Measurements from ENCODE around the gene SLC35B2. TPM values are rescaled to one million over a fixed set of nuclear protein-coding genes. Genes with fewer than 3 reads are reported as not detected.

SLC35B2 gene
- total and polyA plus RNA-seq, 9 of the 15 experiments (the other 6 are each of a cell fraction or from before 2014, with no cell fraction given) = 14.5 to 59.1 (median 47.1) TPM

- TF ChIP-seq, protein P1, sequence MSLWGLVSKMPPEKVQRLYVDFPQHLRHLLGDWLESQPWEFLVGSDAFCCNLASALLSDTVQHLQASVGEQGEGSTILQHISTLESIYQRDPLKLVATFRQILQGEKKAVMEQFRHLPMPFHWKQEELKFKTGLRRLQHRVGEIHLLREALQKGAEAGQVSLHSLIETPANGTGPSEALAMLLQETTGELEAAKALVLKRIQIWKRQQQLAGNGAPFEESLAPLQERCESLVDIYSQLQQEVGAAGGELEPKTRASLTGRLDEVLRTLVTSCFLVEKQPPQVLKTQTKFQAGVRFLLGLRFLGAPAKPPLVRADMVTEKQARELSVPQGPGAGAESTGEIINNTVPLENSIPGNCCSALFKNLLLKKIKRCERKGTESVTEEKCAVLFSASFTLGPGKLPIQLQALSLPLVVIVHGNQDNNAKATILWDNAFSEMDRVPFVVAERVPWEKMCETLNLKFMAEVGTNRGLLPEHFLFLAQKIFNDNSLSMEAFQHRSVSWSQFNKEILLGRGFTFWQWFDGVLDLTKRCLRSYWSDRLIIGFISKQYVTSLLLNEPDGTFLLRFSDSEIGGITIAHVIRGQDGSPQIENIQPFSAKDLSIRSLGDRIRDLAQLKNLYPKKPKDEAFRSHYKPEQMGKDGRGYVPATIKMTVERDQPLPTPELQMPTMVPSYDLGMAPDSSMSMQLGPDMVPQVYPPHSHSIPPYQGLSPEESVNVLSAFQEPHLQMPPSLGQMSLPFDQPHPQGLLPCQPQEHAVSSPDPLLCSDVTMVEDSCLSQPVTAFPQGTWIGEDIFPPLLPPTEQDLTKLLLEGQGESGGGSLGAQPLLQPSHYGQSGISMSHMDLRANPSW (CRISPR knock-in tag; IDR thresholded peaks at IDR 0.05) = peak; percentile 26; the same call in 1 of the 2 replicates
- no peak for TF ChIP-seq TFAM (CRISPR knock-in tag; conservative IDR thresholded peaks at IDR 0.05)
- TF ChIP-seq, protein P2, sequence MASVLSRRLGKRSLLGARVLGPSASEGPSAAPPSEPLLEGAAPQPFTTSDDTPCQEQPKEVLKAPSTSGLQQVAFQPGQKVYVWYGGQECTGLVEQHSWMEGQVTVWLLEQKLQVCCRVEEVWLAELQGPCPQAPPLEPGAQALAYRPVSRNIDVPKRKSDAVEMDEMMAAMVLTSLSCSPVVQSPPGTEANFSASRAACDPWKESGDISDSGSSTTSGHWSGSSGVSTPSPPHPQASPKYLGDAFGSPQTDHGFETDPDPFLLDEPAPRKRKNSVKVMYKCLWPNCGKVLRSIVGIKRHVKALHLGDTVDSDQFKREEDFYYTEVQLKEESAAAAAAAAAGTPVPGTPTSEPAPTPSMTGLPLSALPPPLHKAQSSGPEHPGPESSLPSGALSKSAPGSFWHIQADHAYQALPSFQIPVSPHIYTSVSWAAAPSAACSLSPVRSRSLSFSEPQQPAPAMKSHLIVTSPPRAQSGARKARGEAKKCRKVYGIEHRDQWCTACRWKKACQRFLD (CRISPR knock-in tag; IDR thresholded peaks at IDR 0.05) = no peak
- no peak for TF ChIP-seq HMG20B (CRISPR knock-in tag; IDR thresholded peaks at IDR 0.05)
- TF ChIP-seq, protein P3, sequence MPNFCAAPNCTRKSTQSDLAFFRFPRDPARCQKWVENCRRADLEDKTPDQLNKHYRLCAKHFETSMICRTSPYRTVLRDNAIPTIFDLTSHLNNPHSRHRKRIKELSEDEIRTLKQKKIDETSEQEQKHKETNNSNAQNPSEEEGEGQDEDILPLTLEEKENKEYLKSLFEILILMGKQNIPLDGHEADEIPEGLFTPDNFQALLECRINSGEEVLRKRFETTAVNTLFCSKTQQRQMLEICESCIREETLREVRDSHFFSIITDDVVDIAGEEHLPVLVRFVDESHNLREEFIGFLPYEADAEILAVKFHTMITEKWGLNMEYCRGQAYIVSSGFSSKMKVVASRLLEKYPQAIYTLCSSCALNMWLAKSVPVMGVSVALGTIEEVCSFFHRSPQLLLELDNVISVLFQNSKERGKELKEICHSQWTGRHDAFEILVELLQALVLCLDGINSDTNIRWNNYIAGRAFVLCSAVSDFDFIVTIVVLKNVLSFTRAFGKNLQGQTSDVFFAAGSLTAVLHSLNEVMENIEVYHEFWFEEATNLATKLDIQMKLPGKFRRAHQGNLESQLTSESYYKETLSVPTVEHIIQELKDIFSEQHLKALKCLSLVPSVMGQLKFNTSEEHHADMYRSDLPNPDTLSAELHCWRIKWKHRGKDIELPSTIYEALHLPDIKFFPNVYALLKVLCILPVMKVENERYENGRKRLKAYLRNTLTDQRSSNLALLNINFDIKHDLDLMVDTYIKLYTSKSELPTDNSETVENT (CRISPR knock-in tag; IDR thresholded peaks at IDR 0.05) = no peak
- TF ChIP-seq ZNF75A (CRISPR knock-in tag; IDR thresholded peaks at IDR 0.05) = no peak
- TF ChIP-seq POLR2AphosphoS5 (IDR thresholded peaks at IDR 0.05; ENCODE audit: control insufficient read depth, insufficient read depth, low read depth, low read length) = no peak
- no peak for TF ChIP-seq XRCC5 (IDR thresholded peaks at IDR 0.05; ENCODE audit: low read depth, low read length)
- no peak for TF ChIP-seq KAT2B (IDR thresholded peaks at IDR 0.05; ENCODE audit: low read depth, low read length)
- TF ChIP-seq, protein P4, sequence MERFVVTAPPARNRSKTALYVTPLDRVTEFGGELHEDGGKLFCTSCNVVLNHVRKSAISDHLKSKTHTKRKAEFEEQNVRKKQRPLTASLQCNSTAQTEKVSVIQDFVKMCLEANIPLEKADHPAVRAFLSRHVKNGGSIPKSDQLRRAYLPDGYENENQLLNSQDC (CRISPR knock-in tag; IDR thresholded peaks at IDR 0.05) = 0 out of 2 replicates have a peak, but pooled peaks have one; percentile 42
- TF ChIP-seq ZNF398 (CRISPR knock-in tag; IDR thresholded peaks at IDR 0.05) = no peak; the same call in 1 of the 2 replicates
- no peak for TF ChIP-seq TFAP4 (CRISPR knock-in tag; IDR thresholded peaks at IDR 0.05; ENCODE audit: borderline replicate concordance)
- no peak for TF ChIP-seq ZBED1 (IDR thresholded peaks at IDR 0.05)
- TF ChIP-seq, protein P5, sequence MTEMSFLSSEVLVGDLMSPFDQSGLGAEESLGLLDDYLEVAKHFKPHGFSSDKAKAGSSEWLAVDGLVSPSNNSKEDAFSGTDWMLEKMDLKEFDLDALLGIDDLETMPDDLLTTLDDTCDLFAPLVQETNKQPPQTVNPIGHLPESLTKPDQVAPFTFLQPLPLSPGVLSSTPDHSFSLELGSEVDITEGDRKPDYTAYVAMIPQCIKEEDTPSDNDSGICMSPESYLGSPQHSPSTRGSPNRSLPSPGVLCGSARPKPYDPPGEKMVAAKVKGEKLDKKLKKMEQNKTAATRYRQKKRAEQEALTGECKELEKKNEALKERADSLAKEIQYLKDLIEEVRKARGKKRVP (CRISPR knock-in tag; IDR thresholded peaks at IDR 0.05) = no peak
- no peak for TF ChIP-seq BCL6 (CRISPR knock-in tag; IDR thresholded peaks at IDR 0.05)
- no peak for TF ChIP-seq ZNF146 (CRISPR knock-in tag; IDR thresholded peaks at IDR 0.05; ENCODE audit: unreplicated experiment)
- TF ChIP-seq LCOR (CRISPR knock-in tag; IDR thresholded peaks at IDR 0.05) = no peak
- TF ChIP-seq ZNF124 (CRISPR knock-in tag; IDR thresholded peaks at IDR 0.05) = no peak
Measured at GRCh38 chr6:44257753-44258324, 511 bp upstream of the SLC35B2 start (continued).

All from K562 (cell line).